OCI-LY7 (cell line): ENCODE data around the gene LUC7L2.

Experiments used
- CTCF ChIP-seq: fragments of 200-600 bp; sonication (generic); conservative IDR thresholded peaks from 2 replicates; pipeline ENCODE4 v1.5.1; 2014; ENCODE audit warnings: mild to moderate bottlenecking, antibody characterized with exemption, low read length, moderate library complexity, mixed read lengths
- EZH2phosphoT487 ChIP-seq: fragments of 200-600 bp; sonication (generic); IDR thresholded peaks from 2 replicates; pipeline ENCODE4 v1.6.1; 2018; ENCODE audit warnings: low read depth, borderline replicate concordance, mild to moderate bottlenecking, mixed run types, antibody characterized with exemption, low read length, moderate library complexity, mixed read lengths

- TF ChIP-seq CTCF (no peak), EZH2phosphoT487 (no peak)
Observed at GRCh38 chr7:139374246-139374645, 14.6 kb downstream of the LUC7L2 start.
